ENCODE data around the gene C5orf52.

GRCh38 chr5:157668356-157668755, 3.0 kb upstream of the C5orf52 start:
- no peak for TF ChIP-seq EZH2 (IDR thresholded peaks at IDR 0.05; ENCODE audit: borderline replicate concordance, low read length)
- TF ChIP-seq, protein P1, sequence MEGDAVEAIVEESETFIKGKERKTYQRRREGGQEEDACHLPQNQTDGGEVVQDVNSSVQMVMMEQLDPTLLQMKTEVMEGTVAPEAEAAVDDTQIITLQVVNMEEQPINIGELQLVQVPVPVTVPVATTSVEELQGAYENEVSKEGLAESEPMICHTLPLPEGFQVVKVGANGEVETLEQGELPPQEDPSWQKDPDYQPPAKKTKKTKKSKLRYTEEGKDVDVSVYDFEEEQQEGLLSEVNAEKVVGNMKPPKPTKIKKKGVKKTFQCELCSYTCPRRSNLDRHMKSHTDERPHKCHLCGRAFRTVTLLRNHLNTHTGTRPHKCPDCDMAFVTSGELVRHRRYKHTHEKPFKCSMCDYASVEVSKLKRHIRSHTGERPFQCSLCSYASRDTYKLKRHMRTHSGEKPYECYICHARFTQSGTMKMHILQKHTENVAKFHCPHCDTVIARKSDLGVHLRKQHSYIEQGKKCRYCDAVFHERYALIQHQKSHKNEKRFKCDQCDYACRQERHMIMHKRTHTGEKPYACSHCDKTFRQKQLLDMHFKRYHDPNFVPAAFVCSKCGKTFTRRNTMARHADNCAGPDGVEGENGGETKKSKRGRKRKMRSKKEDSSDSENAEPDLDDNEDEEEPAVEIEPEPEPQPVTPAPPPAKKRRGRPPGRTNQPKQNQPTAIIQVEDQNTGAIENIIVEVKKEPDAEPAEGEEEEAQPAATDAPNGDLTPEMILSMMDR (conservative IDR thresholded peaks at IDR 0.05 in 1 of 2, IDR thresholded peaks at IDR 0.05 in 1 of 2; ENCODE audit: extremely low read depth in 1 of 2, insufficient read depth in 1 of 2, low read depth in 1 of 2, low read length in 2 of 2) = no peak
